GM10266 (cell line): ENCODE measurements around the gene AKR1A1.

Source experiments
- DNase-seq: peaks from one replicate; pipeline ENCODE4 v3.0.0; 2012; ENCODE audit errors: extremely low spot score
- CTCF ChIP-seq: IDR thresholded peaks from 2 replicates; pipeline ENCODE4 v1.5.1; 2012; ENCODE audit warnings: mild to moderate bottlenecking, low read depth; ENCODE audit not compliant: control insufficient read depth, insufficient read depth; ENCODE audit errors: missing control alignments

Gene AKR1A1

GRCh38 chr1:45550401-45551351 is at the start of gene AKR1A1:
Gene AKR1A1, plus strand, starts transcription at chr1:45550826. Its CDS starts 10,969 bp downstream, at chr1:45561795.
- DNase-seq = peak; percentile 85
- TF ChIP-seq CTCF = no peak

GRCh38 chr1:45501505-45501859 is 49.1 kb upstream of the AKR1A1 start:
- no peak for DNase-seq
- no peak for TF ChIP-seq CTCF

- no peak for TF ChIP-seq CTCF
- no peak for DNase-seq
Measured at GRCh38 chr1:45503462-45504360, 46.9 kb upstream of the AKR1A1 start.

GRCh38 chr1:45507195-45507594 is 43.4 kb upstream of the AKR1A1 start:
- no peak for TF ChIP-seq CTCF
- DNase-seq = no peak

GRCh38 chr1:45507893-45508292 is 42.7 kb upstream of the AKR1A1 start:
- DNase-seq = no peak
- no peak for TF ChIP-seq CTCF

GRCh38 chr1:45508295-45509151 is 42.1 kb upstream of the AKR1A1 start:
- DNase-seq = no peak
- TF ChIP-seq CTCF = no peak
